Hematopoietic multipotent progenitor cell treated with erythropoietin and hydrocortisone succinate and interleukin-3 and kit ligand, for 4 days (in vitro differentiated cells): ENCODE results near the gene C16orf89.
A peak's percentile ranks its signal among the peaks of the same experiment; 100 is the strongest.

Experiments used
- DNase-seq: peaks from one replicate; pipeline ENCODE4 v3.0.0-alpha.2; 2015

Gene C16orf89

GRCh38 chr16:5002699-5003143 lies 63.0 kb downstream of the C16orf89 start:
- DNase-seq = no peak

- no peak for DNase-seq
Observed at GRCh38 chr16:5001986-5002385, 63.8 kb downstream of the C16orf89 start.

DNA sequence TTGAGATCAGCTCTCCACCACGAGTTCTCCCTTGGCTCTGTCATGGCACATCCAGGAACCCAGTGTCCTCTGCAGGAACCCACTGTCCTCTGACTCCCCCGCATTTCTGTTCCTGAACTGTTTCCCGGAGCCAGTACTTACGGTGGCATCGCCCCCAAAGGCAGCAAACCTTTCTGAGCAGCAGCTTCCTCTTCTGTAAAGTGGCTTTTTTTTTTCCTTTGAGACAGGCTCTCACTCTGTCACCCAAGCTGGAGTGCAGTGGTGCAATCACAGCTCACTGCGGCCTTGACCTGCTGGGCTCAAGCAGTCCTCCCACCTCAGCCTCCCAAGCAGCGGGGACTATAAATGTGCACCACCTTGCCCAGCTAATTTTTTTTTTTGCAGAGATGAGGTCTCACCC lies 64.2 kb downstream of the C16orf89 start:
- DNase-seq = peak; percentile 43

DNA sequence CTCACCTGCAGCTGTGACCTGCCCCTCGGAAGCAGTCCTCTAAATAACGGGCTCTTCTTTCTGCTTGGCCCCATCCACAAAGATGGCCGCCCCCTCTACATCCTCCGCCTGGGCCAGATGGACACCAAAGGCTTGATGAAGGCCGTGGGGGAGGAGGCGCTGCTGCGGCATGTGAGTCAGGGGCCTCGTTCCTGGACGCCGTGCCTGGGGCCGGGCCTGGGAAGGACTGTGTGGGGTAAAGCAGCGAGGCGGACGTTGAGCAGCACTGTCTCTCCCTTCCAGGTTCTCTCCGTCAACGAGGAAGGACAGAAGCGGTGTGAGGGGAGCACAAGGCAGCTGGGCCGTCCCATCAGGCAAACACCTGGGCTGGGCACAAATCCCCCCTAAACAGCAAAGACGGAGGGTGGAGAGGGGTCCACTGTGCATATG lies 65.2 kb downstream of the C16orf89 start:
- DNase-seq = no peak

DNA sequence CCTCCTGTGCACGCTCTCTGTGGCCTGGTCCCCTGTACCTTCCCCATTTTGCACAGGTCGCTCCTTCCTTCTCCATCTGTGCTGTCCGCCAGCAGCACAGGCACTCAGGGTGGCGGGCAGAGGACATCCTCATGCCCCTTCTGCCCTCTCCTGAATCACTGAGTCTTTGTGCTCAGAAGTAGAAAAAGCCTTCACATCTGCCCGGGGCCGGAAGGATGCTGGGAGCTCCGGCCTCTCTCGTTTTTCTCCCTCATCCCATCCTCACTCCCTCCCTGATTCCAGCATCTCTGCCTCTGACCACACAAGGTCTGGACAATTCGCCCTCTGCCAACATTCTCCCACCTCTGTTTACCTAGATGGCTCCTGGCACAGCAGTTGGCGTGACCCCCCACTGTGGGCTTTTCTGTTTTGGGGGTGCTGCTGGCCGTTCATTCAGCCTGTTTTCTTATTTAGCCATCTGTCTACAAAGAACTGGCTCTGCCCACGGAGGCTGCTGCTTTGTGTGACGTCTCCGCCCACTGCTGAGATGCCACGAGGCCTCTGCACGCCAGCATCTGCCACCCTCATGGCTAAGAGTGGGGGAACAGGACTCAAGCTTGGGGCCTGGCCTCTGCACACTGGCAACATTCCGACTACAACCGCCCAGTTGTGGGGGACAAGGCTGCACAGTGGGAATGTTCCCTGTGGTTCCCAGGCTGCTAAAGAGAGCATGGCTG lies 70.9 kb downstream of the C16orf89 start:
- no peak for DNase-seq
